ENCODE results near the gene IAH1. TPM values are rescaled to one million over a fixed set of nuclear protein-coding genes. Genes with fewer than 3 reads are reported as not detected.

The IAH1 gene
- total RNA-seq, 1 donor, result 52.1 TPM

DNA sequence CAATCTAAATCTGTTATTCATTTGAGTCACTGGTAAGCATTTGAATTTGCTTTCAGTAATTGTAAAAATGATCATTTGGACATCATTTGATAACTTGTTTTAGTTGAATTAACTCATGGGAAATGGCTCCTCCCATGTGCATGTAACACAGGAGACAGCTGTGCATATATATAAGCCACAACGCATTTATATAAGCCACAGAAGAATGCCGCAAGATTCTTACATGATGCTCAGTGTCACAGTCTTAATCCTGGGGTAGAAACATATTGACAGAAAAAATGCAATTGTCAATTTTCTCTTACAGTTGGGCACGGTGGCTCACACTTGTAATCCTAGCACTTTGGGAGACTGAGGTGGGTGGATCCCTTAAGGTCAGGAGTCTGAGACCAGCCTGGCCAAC is 13.3 kb upstream of the IAH1 start:
- Histone ChIP-seq H2AFZ (ENCODE audit: low read length) (no peak overlapping the region), H3K4me3 (ENCODE audit: insufficient read depth, low read length) (no peak overlapping the region), H3K27me3 (ENCODE audit: insufficient read depth, low read length) (no peaks in the 10 kb centered on the region), H3K9me3 (ENCODE audit: low read depth, low read length) (no peaks in the 10 kb centered on the region), H3K27ac (ENCODE audit: low read depth, low read length) (no peak overlapping the region), H3K79me2 (ENCODE audit: insufficient read depth, low read length) (no peaks in the 10 kb centered on the region), H3K4me2 (ENCODE audit: insufficient read depth, low read length) (no peak overlapping the region), H3K36me3 (ENCODE audit: insufficient read depth, low read length) (peaks cover 30% of the 10 kb centered on the region), H3K4me1 (ENCODE audit: insufficient read depth, low read length) (peaks cover 4% of the 10 kb centered on the region), H4K20me1 (ENCODE audit: insufficient read depth, low read length) (no peaks in the 10 kb centered on the region)
- TF ChIP-seq, protein P1, sequence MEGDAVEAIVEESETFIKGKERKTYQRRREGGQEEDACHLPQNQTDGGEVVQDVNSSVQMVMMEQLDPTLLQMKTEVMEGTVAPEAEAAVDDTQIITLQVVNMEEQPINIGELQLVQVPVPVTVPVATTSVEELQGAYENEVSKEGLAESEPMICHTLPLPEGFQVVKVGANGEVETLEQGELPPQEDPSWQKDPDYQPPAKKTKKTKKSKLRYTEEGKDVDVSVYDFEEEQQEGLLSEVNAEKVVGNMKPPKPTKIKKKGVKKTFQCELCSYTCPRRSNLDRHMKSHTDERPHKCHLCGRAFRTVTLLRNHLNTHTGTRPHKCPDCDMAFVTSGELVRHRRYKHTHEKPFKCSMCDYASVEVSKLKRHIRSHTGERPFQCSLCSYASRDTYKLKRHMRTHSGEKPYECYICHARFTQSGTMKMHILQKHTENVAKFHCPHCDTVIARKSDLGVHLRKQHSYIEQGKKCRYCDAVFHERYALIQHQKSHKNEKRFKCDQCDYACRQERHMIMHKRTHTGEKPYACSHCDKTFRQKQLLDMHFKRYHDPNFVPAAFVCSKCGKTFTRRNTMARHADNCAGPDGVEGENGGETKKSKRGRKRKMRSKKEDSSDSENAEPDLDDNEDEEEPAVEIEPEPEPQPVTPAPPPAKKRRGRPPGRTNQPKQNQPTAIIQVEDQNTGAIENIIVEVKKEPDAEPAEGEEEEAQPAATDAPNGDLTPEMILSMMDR (IDR thresholded peaks at IDR 0.05; ENCODE audit: extremely low read depth, low read depth, low read length), result no peak
- no peak for DNase-seq (ENCODE audit: insufficient read length, low spot score, missing footprints)

DNA sequence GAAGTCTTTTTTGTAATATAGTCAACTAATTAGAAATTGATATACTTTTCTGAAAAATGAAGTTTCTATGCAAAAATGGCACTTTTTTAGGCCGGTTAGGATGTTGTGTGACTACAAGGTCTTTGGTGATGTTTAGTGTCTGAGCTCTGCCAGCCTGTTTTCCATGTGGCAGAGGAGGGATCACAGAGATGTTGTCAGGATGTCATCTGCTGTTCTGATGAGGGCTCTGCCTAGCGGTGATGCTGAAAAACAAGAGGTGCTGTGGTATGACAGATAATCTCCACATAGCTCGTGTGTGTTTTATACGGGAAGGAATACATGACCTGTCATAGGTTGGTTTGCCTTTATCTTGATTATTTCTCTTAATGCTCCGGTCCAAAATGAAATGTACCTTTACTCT is 12.0 kb upstream of the IAH1 start:
- no peak for DNase-seq (ENCODE audit: insufficient read length, low spot score, missing footprints)
- TF ChIP-seq, protein P1 (IDR thresholded peaks at IDR 0.05; ENCODE audit: extremely low read depth, low read depth, low read length), result no peak
- H3K36me3 ChIP-seq (ENCODE audit: insufficient read depth, low read length), result peaks cover 29% of the 10 kb centered on the region
- no peaks in the 10 kb centered on the region for H3K79me2 ChIP-seq (ENCODE audit: insufficient read depth, low read length)
- peaks cover 4% of the 10 kb centered on the region for H3K4me1 ChIP-seq (ENCODE audit: insufficient read depth, low read length)
- H3K27me3 ChIP-seq (ENCODE audit: insufficient read depth, low read length), result no peaks in the 10 kb centered on the region
- no peak overlapping the region for H3K4me3 ChIP-seq (ENCODE audit: insufficient read depth, low read length)
- no peak overlapping the region for H3K27ac ChIP-seq (ENCODE audit: low read depth, low read length)
- no peak overlapping the region for H3K4me2 ChIP-seq (ENCODE audit: insufficient read depth, low read length)
- H4K20me1 ChIP-seq (ENCODE audit: insufficient read depth, low read length), result no peaks in the 10 kb centered on the region
- H2AFZ ChIP-seq (ENCODE audit: low read length), result no peak overlapping the region
- no peaks in the 10 kb centered on the region for H3K9me3 ChIP-seq (ENCODE audit: low read depth, low read length)

DNA sequence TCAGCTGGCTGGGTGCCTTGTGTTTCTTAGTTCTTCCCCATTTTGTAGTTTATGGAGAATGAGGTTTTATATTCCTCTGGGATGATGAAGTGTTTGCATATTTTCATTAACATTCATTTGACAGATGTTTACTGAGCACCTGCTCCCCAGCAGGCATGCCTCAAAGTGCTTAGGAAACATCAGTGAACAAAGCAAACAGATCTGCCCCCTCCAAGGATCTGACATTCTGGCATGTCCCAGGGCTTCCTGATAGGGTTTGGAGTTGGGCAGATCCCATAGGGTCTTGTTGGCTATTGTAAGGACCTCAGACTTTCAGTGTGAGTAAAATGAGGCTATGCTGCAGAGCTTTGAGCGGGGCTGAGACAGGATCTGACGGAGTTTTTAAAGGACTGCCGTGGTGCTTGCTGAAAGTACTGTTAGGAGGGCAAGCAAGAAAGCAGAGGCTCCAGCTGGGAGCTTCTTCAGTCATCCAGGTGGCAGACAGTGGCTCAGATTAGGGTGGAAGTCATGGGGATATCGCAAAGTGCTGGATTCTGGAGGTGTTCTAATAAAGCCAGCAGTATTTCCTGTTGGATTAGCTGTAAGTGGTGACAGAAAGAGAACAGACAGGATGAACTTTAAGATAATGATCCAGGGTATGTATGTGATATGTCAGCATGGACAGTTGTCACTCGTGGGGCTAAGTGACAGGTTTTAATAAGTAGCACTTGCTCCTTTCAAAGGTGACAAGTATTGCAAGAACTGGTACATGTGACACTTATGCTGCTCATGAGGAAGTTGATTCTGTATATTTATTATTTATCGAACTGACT is 11.3 kb upstream of the IAH1 start:
- Histone ChIP-seq H3K4me3 (ENCODE audit: insufficient read depth, low read length) (no peak overlapping the region), H3K27me3 (ENCODE audit: insufficient read depth, low read length) (no peaks in the 10 kb centered on the region), H3K9me3 (ENCODE audit: low read depth, low read length) (no peaks in the 10 kb centered on the region), H3K4me2 (ENCODE audit: insufficient read depth, low read length) (no peak overlapping the region), H3K79me2 (ENCODE audit: insufficient read depth, low read length) (no peaks in the 10 kb centered on the region), H2AFZ (ENCODE audit: low read length) (no peak overlapping the region), H3K4me1 (ENCODE audit: insufficient read depth, low read length) (peaks cover 4% of the 10 kb centered on the region), H3K27ac (ENCODE audit: low read depth, low read length) (no peak overlapping the region), H4K20me1 (ENCODE audit: insufficient read depth, low read length) (no peaks in the 10 kb centered on the region), H3K36me3 (ENCODE audit: insufficient read depth, low read length) (peaks cover 33% of the 10 kb centered on the region)
- TF ChIP-seq, protein P1 (IDR thresholded peaks at IDR 0.05; ENCODE audit: extremely low read depth, low read depth, low read length), result no peak
- no peak for DNase-seq (ENCODE audit: insufficient read length, low spot score, missing footprints)

DNA sequence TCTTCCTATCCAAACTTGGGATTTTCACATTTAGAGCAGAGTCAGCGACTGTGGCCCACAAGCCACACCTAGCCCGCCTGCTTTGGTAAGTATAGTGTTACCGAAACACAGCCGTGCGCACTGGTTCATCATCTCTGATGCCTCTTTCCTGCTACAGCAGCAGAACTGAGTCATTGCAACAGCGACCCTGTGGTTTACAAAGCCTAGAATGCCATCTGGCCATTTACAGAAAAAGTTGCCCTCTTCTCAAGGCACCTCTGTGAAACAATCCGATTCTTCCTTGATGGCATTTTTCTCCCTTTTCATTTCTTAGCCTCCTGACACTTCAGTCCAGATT is 10.7 kb upstream of the IAH1 start:
- no peak overlapping the region for H3K4me2 ChIP-seq (ENCODE audit: insufficient read depth, low read length)
- peaks cover 28% of the 10 kb centered on the region for H3K36me3 ChIP-seq (ENCODE audit: insufficient read depth, low read length)
- H3K27me3 ChIP-seq (ENCODE audit: insufficient read depth, low read length), result no peaks in the 10 kb centered on the region
- DNase-seq (ENCODE audit: insufficient read length, low spot score, missing footprints), result peak; percentile 87
- peaks cover 4% of the 10 kb centered on the region for H3K4me1 ChIP-seq (ENCODE audit: insufficient read depth, low read length)
- TF ChIP-seq, protein P1 (IDR thresholded peaks at IDR 0.05; ENCODE audit: extremely low read depth, low read depth, low read length), result no peak
- no peaks in the 10 kb centered on the region for H4K20me1 ChIP-seq (ENCODE audit: insufficient read depth, low read length)
- H3K4me3 ChIP-seq (ENCODE audit: insufficient read depth, low read length), result no peak overlapping the region
- H3K27ac ChIP-seq (ENCODE audit: low read depth, low read length), result no peak overlapping the region
- no peaks in the 10 kb centered on the region for H3K9me3 ChIP-seq (ENCODE audit: low read depth, low read length)
- H2AFZ ChIP-seq (ENCODE audit: low read length), result no peak overlapping the region
- H3K79me2 ChIP-seq (ENCODE audit: insufficient read depth, low read length), result no peaks in the 10 kb centered on the region

All from osteoblast (primary cell).